Adrenal gland (tissue), 5 donors: ENCODE results near the gene ZNF747.
"Not testable (repeated sequence)": the region's sequence is repeated elsewhere in the genome, so short reads cannot be mapped to it uniquely, and the experiment has no call there.

Experiments
- CTCF ChIP-seq, 6 experiments: fragments of 450-650 bp in 4 of 6; fragments of 200-600 bp in 2 of 6; sonication (generic) in 1 of 6; IDR thresholded peaks; 1 replicate in 5 of 6; 2 replicates in 1 of 6; pipeline versions ENCODE4 v1.5.1 to v1.8.0; 2016 to 2021; ENCODE audit warnings: antibody characterized with exemption in 6 of 6, mild to moderate bottlenecking in 2 of 6, moderate library complexity in 1 of 6
- POLR2A ChIP-seq, 2 donors: fragments of 450-650 bp; IDR thresholded peaks; one replicate each; pipeline ENCODE4 v1.6.1; 2017; ENCODE audit warnings: antibody characterized with exemption in 2 of 2, mild to moderate bottlenecking in 2 of 2, moderate library complexity in 1 of 2
- donor health status: DM: no; HTN: no; CAD: no.

DNA sequence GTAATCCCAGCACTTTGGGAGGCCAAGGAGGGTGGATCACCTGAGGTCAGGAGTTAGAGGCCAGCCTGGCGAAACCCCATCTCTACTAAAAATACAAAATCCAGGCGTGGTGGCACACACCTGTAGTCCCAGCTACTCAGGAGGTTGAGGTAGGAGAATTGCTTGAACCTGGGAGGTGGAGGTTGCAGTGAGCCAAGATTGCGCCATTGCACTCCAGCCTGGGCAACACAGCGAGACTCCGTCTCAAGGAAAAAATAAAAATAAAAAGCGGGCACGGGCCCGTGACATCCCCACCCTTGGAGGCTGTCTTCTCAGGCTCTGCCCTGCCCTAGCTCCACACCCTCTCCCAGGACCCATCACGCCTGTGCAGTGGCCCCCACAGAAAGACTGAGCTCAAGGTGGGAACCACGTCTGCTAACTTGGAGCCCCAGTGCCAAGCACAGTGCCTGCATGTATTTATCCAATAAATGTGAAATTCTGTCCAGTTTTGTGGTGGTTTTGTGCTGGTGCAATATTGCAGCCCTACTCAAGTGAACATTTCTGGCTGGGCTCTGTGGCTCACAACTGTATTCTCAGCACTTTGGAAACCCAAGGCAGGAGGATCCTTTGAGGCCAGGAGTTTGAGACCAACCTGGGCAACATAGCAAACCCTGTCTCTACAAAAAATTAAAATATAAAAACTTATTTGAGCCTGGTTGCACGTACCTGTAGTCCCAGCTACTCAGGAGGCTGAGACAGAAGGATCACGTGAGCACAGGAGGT, 11.8 kb downstream of the ZNF747 start:
- TF ChIP-seq CTCF, POLR2A (IDR thresholded peaks at IDR 0.05): not testable (repeated sequence)
